GM12873 (cell line): Measurements from ENCODE around the gene RNPEPL1.

ENCODE experiments used
- CTCF ChIP-seq: IDR thresholded peaks from 2 replicates; pipeline ENCODE4 v1.5.1; 2012; ENCODE audit warnings: low read depth, mild to moderate bottlenecking, moderate library complexity, low read length, control low read depth; ENCODE audit not compliant: insufficient read depth; ENCODE audit errors: missing control alignments

The RNPEPL1 gene

GRCh38 chr2:240570531-240571313, 2.4 kb downstream of the RNPEPL1 start:
- TF ChIP-seq CTCF = no peak

- TF ChIP-seq CTCF = no peak
Measured at GRCh38 chr2:240571314-240571973, 3.2 kb downstream of the RNPEPL1 start.

GRCh38 chr2:240572141-240573031, 4.1 kb downstream of the RNPEPL1 start:
- TF ChIP-seq CTCF = no peak

- TF ChIP-seq CTCF = no peak
Measured at GRCh38 chr2:240573071-240573515, 4.8 kb downstream of the RNPEPL1 start.

GRCh38 chr2:240573516-240574385, 5.5 kb downstream of the RNPEPL1 start:
- no peak for TF ChIP-seq CTCF

GRCh38 chr2:240574386-240575100, 6.3 kb downstream of the RNPEPL1 start:
- TF ChIP-seq CTCF = no peak
